Keratinocyte (primary cell): ENCODE measurements around the gene TTPAL. TPM values are rescaled to one million over a fixed set of nuclear protein-coding genes. Genes with fewer than 3 reads are reported as not detected.

Experiments used
- DNase-seq: peaks from one replicate; pipeline ENCODE4 v3.0.0-alpha.2; 2011; ENCODE audit warnings: low read depth, missing footprints, low spot score
- FAIRE-seq: peaks from 2 replicates; lab custom pipeline; 2011; peaks lifted over from hg19 to GRCh38; lab: Jason Lieb, UNC
- H2AFZ ChIP-seq: 2 replicates; pipeline ENCODE4 v1.6.0; 2012; ENCODE audit warnings: low read length, control low read depth, inconsistent platforms; ENCODE audit not compliant: control insufficient read depth
- H3K27ac ChIP-seq: 2 replicates; pipeline ENCODE4 v1.5.1; 2011; ENCODE audit warnings: low read length; ENCODE audit not compliant: control insufficient read depth, insufficient read depth
- H3K27me3 ChIP-seq: 3 replicates; pipeline ENCODE4 v1.6.0; 2011; ENCODE audit warnings: low read length; ENCODE audit not compliant: control insufficient read depth, insufficient read depth; ENCODE audit errors: extremely low read depth
- H3K36me3 ChIP-seq, 2 experiments: 2 replicates in 1 of 2; 3 replicates in 1 of 2; pipeline ENCODE4 v1.5.1; 2011; ENCODE audit warnings: low read length in 2 of 2, mild to moderate bottlenecking in 1 of 2; ENCODE audit not compliant: control insufficient read depth in 2 of 2, insufficient read depth in 2 of 2; ENCODE audit errors: extremely low read depth in 1 of 2
- H3K4me1 ChIP-seq: 3 replicates; pipeline ENCODE4 v1.5.1; 2011; ENCODE audit warnings: low read length; ENCODE audit not compliant: control insufficient read depth, insufficient read depth; ENCODE audit errors: extremely low read depth
- H3K4me2 ChIP-seq: 3 replicates; pipeline ENCODE4 v1.6.0; 2011; ENCODE audit warnings: low read depth, low read length; ENCODE audit not compliant: control insufficient read depth, insufficient read depth; ENCODE audit errors: extremely low read depth
- H3K4me3 ChIP-seq, 3 experiments: fragments of 200-600 bp in 1 of 3; sonication (generic) in 1 of 3; 2 replicates in 2 of 3; 3 replicates in 1 of 3; pipeline ENCODE4 v1.5.1; 2011 to 2016; ENCODE audit warnings: low read length in 3 of 3, mild to moderate bottlenecking in 3 of 3, control low read depth in 2 of 3, inconsistent platforms in 1 of 3, low read depth in 1 of 3, mixed read lengths in 1 of 3, mixed run types in 1 of 3, moderate library complexity in 1 of 3; ENCODE audit not compliant: control insufficient read depth in 2 of 3, insufficient read depth in 2 of 3; ENCODE audit errors: extremely low read depth in 1 of 3
- H3K79me2 ChIP-seq: 2 replicates; pipeline ENCODE4 v1.6.0; 2012; ENCODE audit warnings: low read length; ENCODE audit not compliant: control insufficient read depth, insufficient read depth
- H3K9ac ChIP-seq: 3 replicates; pipeline ENCODE4 v1.6.0; 2011; ENCODE audit warnings: low read length; ENCODE audit not compliant: control insufficient read depth, insufficient read depth; ENCODE audit errors: extremely low read depth
- H3K9me1 ChIP-seq: 3 replicates; pipeline ENCODE4 v1.6.0; 2011; ENCODE audit warnings: low read length; ENCODE audit not compliant: control insufficient read depth, insufficient read depth; ENCODE audit errors: extremely low read depth
- H3K9me3 ChIP-seq: 2 replicates; pipeline ENCODE4 v1.5.1; 2012; ENCODE audit warnings: low read depth, low read length; ENCODE audit not compliant: control insufficient read depth
- H4K20me1 ChIP-seq: 3 replicates; pipeline ENCODE4 v1.6.0; 2011; ENCODE audit warnings: low read length; ENCODE audit not compliant: control insufficient read depth, insufficient read depth; ENCODE audit errors: extremely low read depth
- CTCF ChIP-seq, 3 experiments: IDR thresholded peaks in 1 of 3; conservative IDR thresholded peaks in 1 of 3; optimal IDR thresholded peaks in 1 of 3; 2 replicates in 2 of 3; 3 replicates in 1 of 3; pipeline versions ENCODE3 to v1.5.1; 2011; ENCODE audit warnings: low read length in 3 of 3, mild to moderate bottlenecking in 3 of 3, moderate library complexity in 2 of 3, control low read depth in 1 of 3, inconsistent platforms in 1 of 3; ENCODE audit not compliant: insufficient read depth in 2 of 3; ENCODE audit errors: extremely low read depth in 1 of 3
- EZH2 ChIP-seq: IDR thresholded peaks from one replicate; pipeline ENCODE4 v1.6.1; 2012; ENCODE audit warnings: inconsistent platforms, mild to moderate bottlenecking, low read length, moderate library complexity
- dilution Hi-C: fragments of 300-500 bp; cut with MboI; formaldehyde crosslinking; loops from one replicate; pipeline ENCODE4 v1.7.0; 2020; ENCODE audit warnings: low sequenced_read_pairs; ENCODE audit not compliant: extremely low pct_ligation_motif_present
- polyA plus RNA-seq, 5 experiments: library from polyadenylated mRNA; depleted of rRNA in 3 of 5; stranded (reverse) in 3 of 5; stranded (forward) in 1 of 5; unstranded in 1 of 5; fragments of >200 nt; gene quantifications; 1 replicate in 1 of 5; 2 replicates in 3 of 5; 3 replicates in 1 of 5; pipeline versions ENCODE4 v1.2.1 to v1.2.3, GENCODE V29; 2011 to 2012; ENCODE audit warnings: missing spikeins in 2 of 5, low read depth in 1 of 5, low replicate concordance in 1 of 5

TTPAL gene
- polyA plus RNA-seq, 1 donor (not counting 4 experiments of a cell fraction or from before 2014, with no cell fraction given), result 20.0 TPM

- DNase-seq, result no peak
- Histone ChIP-seq H3K9ac (no peak overlapping the region), H2AFZ (no peak overlapping the region), H4K20me1 (no peaks in the 10 kb centered on the region), H3K4me1 (no peaks in the 10 kb centered on the region), H3K9me3 (no peaks in the 10 kb centered on the region), H3K79me2 (no peaks in the 10 kb centered on the region), H3K27me3 (peaks cover 19% of the 10 kb centered on the region), H3K36me3 (no peaks in the 10 kb centered on the region), H3K4me2 (no peak overlapping the region), H3K4me3 (no peak overlapping the region), H3K9me1 (no peaks in the 10 kb centered on the region), H3K27ac (no peak overlapping the region)
- no peak for TF ChIP-seq CTCF (optimal IDR thresholded peaks at IDR 0.05 in 1 of 3, IDR thresholded peaks at IDR 0.05 in 1 of 3, conservative IDR thresholded peaks at IDR 0.05 in 1 of 3; ENCODE audit: extremely low read depth in 1 of 3, insufficient read depth in 2 of 3, low read length in 3 of 3)
- no peak for TF ChIP-seq EZH2
- dilution Hi-C loops, result no loop called here
- FAIRE-seq, result no peak
Observed at GRCh38 chr20:44435630-44436335, 39.9 kb upstream of the TTPAL start.

- DNase-seq (no peak), FAIRE-seq (no peak)
- Histone ChIP-seq H4K20me1 (no peaks in the 10 kb centered on the region), H3K36me3 (no peaks in the 10 kb centered on the region), H2AFZ (no peak overlapping the region), H3K27me3 (peaks cover 19% of the 10 kb centered on the region), H3K4me3 (no peak overlapping the region), H3K27ac (no peak overlapping the region), H3K9me3 (no peaks in the 10 kb centered on the region), H3K79me2 (no peaks in the 10 kb centered on the region), H3K4me1 (no peaks in the 10 kb centered on the region), H3K4me2 (no peak overlapping the region), H3K9ac (no peak overlapping the region), H3K9me1 (no peaks in the 10 kb centered on the region)
- TF ChIP-seq EZH2 (no peak), CTCF (optimal IDR thresholded peaks at IDR 0.05 in 1 of 3, IDR thresholded peaks at IDR 0.05 in 1 of 3, conservative IDR thresholded peaks at IDR 0.05 in 1 of 3; ENCODE audit: extremely low read depth in 1 of 3, insufficient read depth in 2 of 3, low read length in 3 of 3) (no peak)
- dilution Hi-C loops, result no loop called here
Observed at GRCh38 chr20:44436393-44436792, 39.3 kb upstream of the TTPAL start.
